Heart left ventricle (tissue), 16 donors: ENCODE data around the gene FOXP1. TPM values are rescaled to one million over a fixed set of nuclear protein-coding genes. Genes with fewer than 3 reads are reported as not detected.

Experiments used
- ATAC-seq, 4 donors: fragments of 200-7000 bp; cut with Tn5 transposase; one replicate each; pipeline ENCODE4 v1.9.1; 2020 to 2022; ENCODE audit warnings: moderate library complexity in 4 of 4, mild to moderate bottlenecking in 3 of 4, moderate number of reproducible peaks in 1 of 4
- DNase-seq, 5 donors: peaks; one replicate each; pipeline ENCODE4 v3.0.0-alpha.2; 2020
- H3K27ac ChIP-seq, 12 donors: fragments of 200-600 bp; sonication (generic) in 4 of 12; one replicate each; pipeline versions ENCODE4 v1.5.0 to v1.8.0; 2016 to 2022; ENCODE audit warnings: mild to moderate bottlenecking in 2 of 12
- H3K27me3 ChIP-seq, 9 donors: fragments of 200-600 bp; sonication (generic) in 2 of 9; one replicate each; pipeline versions ENCODE4 v1.5.1 to v1.8.0; 2016 to 2022; ENCODE audit warnings: mild to moderate bottlenecking in 3 of 9
- H3K36me3 ChIP-seq, 9 donors: fragments of 200-600 bp; sonication (generic) in 2 of 9; one replicate each; pipeline versions ENCODE4 v1.5.0 to v1.8.0; 2018 to 2022; ENCODE audit warnings: mild to moderate bottlenecking in 2 of 9
- H3K4me1 ChIP-seq, 12 donors: fragments of 200-600 bp; sonication (generic) in 4 of 12; one replicate each; pipeline versions ENCODE4 v1.5.0 to v1.8.0; 2016 to 2022; ENCODE audit warnings: mild to moderate bottlenecking in 3 of 12
- H3K4me3 ChIP-seq, 12 donors: fragments of 200-600 bp; sonication (generic) in 4 of 12; one replicate each; pipeline versions ENCODE4 v1.5.0 to v1.8.0; 2017 to 2022; ENCODE audit warnings: mild to moderate bottlenecking in 9 of 12, moderate library complexity in 4 of 12
- H3K9me3 ChIP-seq, 12 donors: fragments of 200-600 bp; sonication (generic) in 4 of 12; one replicate each; pipeline versions ENCODE4 v1.5.0 to v1.8.0; 2016 to 2022; ENCODE audit warnings: mild to moderate bottlenecking in 1 of 12
- POLR2A ChIP-seq, 2 donors: fragments of 450-650 bp; IDR thresholded peaks; one replicate each; pipeline ENCODE4 v1.6.1; 2017; ENCODE audit warnings: antibody characterized with exemption in 2 of 2, mild to moderate bottlenecking in 2 of 2, moderate library complexity in 2 of 2
- WGBS, 4 donors: extraction: QIAGEN DNeasy Blood & Tissue Kit in 2 of 4; methylation state at CpG; one replicate each; pipeline versions ENCODE4 v1.1.5 to v1.1.7; 2013 to 2018; 5-methylcytosine and 5-hydroxymethylcytosine counted together
- intact Hi-C, 10 donors: fragments of 100-400 bp; cut with DNase I; formaldehyde crosslinking; loops; one replicate each; pipeline versions ENCODE4 v1.11.1 to v1.14.2; 2022
- polyA plus RNA-seq, 2 donors: library from polyadenylated mRNA; stranded (reverse); fragments of 200-250 nt; gene quantifications; one replicate each; pipeline ENCODE4 v1.2.3, GENCODE V29; 2013
- total RNA-seq, 9 donors: library from RNA; depleted of rRNA in 2 of 9; stranded (reverse); fragments of >200 nt in 2 of 9; fragmentation: NEBNext Ultra II Directional in 3 of 9; extraction: Animal tissue kit (Norgen Biotek cat#: 25700) in 3 of 9; gene quantifications; one replicate each; pipeline versions ENCODE4 v1.1.0 to v1.2.4, GENCODE V29; 2016 to 2023
- TF ChIP-seq, protein P1 (sequence below), 12 donors: fragments of 200-600 bp; sonication (generic) in 4 of 12; IDR thresholded peaks; one replicate each; pipeline versions ENCODE4 v1.5.0 to v1.8.0; 2018 to 2022; ENCODE audit warnings: antibody characterized with exemption in 12 of 12, mild to moderate bottlenecking in 5 of 12
- donor health status: ischemic (EF 13 %, LVEDD 7.1; RV severe dilation, severe dysfunction).
- donor health status: healthy with polysubstance abuse.
- donor health status: DM: no; HTN: yes; CAD: no.
- donor health status: DM: no; HTN: no; CAD: no.
- donor health status: ischemic (EF 25% LVEDD 6.9; RV normal size, moderate dysfunction).
- donor health status: ischemic (EF 25% LVEDD 5.7; RV mildly dilated, moderate dysfunction).
- donor health status: healthy.
- donor health status: DM: yes; HTN: yes; CAD: no.
- donor health status: ischemic (EF 35%, LVEDD 5.7; RV mildly dilated, moderate dysfunction).
- donor health status: nonischemic (EF 11% LVEDD 7.7; RV severe dilation, severe dysfunction).
- donor health status: DM: yes; HTN: yes; CAD: no.
- donor health status: PGD.
- donor health status: ischemic (EF 29% LVEDD 5.4; RV normal size, mild dysfunction).
- donor health status: nonischemic (EF 23%, LVEDD 6.1; RV moderate dilation, normal function).

Gene FOXP1
- total and polyA plus RNA-seq, 11 donors, result 14.9 to 67.8 (median 41.1) TPM

DNA sequence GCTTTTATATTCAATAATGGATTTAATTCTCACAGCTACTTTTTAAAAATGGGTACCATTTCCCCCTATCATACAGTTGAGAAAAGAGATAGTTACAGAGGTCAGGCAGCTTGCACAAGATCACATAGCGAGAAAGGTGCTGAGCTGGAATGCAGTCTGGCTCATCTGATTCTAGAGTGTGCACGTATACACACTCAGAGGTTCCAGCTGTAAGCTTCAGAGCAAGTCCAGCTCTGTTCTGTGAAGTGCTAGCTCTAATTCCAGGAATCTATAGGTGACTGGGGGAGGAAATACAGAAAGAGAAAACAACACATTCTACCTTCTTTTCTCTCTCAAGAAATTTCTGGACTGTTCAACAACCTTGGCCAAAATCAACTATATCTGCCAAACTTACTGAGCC is 318.7 kb downstream of the FOXP1 start:
- Histone ChIP-seq H3K4me3 (no peak overlapping the region), H3K27ac (no peak overlapping the region), H3K27me3 (no peaks in the 10 kb centered on the region), H3K36me3 (no peaks in the 10 kb centered on the region), H3K4me1 (peaks cover 0 to 9% (median 0%) of the 10 kb centered on the region in 12 donors), H3K9me3 (no peaks in the 10 kb centered on the region)
- intact Hi-C loops, result no loop called here
- DNase-seq (no peak), ATAC-seq (peak in 1 of 4 donors; percentile 35)
- TF ChIP-seq POLR2A (IDR thresholded peaks at IDR 0.05), result no peak
- TF ChIP-seq, protein P1, sequence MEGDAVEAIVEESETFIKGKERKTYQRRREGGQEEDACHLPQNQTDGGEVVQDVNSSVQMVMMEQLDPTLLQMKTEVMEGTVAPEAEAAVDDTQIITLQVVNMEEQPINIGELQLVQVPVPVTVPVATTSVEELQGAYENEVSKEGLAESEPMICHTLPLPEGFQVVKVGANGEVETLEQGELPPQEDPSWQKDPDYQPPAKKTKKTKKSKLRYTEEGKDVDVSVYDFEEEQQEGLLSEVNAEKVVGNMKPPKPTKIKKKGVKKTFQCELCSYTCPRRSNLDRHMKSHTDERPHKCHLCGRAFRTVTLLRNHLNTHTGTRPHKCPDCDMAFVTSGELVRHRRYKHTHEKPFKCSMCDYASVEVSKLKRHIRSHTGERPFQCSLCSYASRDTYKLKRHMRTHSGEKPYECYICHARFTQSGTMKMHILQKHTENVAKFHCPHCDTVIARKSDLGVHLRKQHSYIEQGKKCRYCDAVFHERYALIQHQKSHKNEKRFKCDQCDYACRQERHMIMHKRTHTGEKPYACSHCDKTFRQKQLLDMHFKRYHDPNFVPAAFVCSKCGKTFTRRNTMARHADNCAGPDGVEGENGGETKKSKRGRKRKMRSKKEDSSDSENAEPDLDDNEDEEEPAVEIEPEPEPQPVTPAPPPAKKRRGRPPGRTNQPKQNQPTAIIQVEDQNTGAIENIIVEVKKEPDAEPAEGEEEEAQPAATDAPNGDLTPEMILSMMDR (IDR thresholded peaks at IDR 0.05), result no peak
- 79 to 86% (median 83%) methylated on average over 2 of the region's 2 CpGs for WGBS, 4 donors

DNA sequence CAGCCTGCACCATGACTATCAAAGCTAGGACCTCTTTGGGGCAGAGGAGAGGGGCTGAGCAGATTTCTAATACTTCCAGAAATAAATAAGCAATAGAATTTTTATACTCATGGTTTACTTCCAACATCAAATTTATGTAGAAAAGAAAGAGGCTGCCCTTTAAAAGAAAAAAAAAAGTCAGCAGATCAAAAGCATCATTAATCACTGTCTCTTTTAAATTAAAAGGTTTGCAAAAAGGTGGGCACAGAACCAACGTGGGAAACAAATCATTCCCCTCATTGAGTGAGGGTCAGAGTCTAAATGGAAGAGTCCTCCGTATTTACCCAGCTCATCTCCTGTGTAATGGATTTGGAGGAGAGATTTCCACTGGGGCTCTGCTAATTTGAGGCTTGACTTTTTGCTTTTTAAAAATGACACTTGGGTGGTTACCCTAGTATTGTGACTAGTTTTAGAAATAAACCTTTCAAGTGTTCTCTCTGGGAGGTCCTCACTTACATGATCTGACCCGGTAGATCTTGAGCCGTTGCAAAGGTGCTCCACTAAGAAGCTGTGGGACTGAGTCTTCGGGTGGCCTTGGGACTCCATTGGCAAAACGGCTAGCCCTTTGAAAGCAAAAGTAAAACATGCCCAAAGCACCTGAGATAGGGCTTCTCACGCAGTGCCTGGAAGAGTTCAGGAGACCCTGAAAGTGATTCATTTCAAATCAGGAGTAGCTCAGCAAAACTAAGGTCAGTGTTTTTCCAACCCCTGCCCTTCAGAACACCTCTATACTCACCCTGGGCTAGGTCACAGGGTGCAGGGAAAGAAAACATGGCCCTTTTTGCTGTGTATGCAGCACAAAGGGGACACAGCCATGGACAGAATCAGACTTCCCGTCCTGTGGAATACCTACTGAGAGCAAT is 320.9 kb downstream of the FOXP1 start:
- Histone ChIP-seq H3K4me3 (no peak overlapping the region), H3K4me1 (peaks cover 0 to 15% (median 0%) of the 10 kb centered on the region in 12 donors), H3K27me3 (no peaks in the 10 kb centered on the region), H3K9me3 (no peaks in the 10 kb centered on the region), H3K36me3 (no peaks in the 10 kb centered on the region), H3K27ac (no peak overlapping the region)
- intact Hi-C loops, result no loop called here
- ATAC-seq, result peak in 1 of 4 donors; percentile 32
- WGBS, 4 donors, result 76 to 84% (median 82%) methylated on average over 8 of the region's 8 CpGs
- no peak for DNase-seq
- no peak for TF ChIP-seq POLR2A (IDR thresholded peaks at IDR 0.05)
- TF ChIP-seq, protein P1 (IDR thresholded peaks at IDR 0.05), result no peak

DNA sequence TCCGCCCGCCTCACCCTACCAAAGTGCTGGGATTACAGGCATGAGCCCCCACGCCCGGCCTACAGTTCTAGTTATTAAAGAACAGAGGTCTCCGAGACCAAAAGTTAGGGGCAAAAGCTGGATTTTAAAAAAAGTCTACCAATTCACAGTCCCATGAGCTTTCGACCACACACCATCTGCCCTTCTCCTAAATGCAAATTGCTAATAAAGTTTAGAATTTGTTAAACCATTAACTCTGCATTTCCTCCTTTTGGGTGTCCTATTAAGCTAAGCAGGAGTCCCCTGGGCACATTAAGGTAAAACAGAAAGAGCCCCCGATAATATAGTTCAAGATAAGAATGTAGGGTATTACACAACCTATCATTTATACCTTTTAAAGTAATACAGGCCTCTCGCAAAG is 322.7 kb downstream of the FOXP1 start:
- Histone ChIP-seq H3K4me3 (no peak overlapping the region), H3K36me3 (no peaks in the 10 kb centered on the region), H3K27me3 (no peaks in the 10 kb centered on the region), H3K27ac (no peak overlapping the region), H3K9me3 (no peaks in the 10 kb centered on the region), H3K4me1 (peaks cover 0 to 15% (median 0%) of the 10 kb centered on the region in 12 donors)
- ATAC-seq, result no peak
- no peak for DNase-seq
- 91 to 97% (median 96%) methylated on average over 8 of the region's 8 CpGs for WGBS, 4 donors
- intact Hi-C loops, result no loop called here
- no peak for TF ChIP-seq POLR2A (IDR thresholded peaks at IDR 0.05)
- TF ChIP-seq, protein P1 (IDR thresholded peaks at IDR 0.05), result no peak

DNA sequence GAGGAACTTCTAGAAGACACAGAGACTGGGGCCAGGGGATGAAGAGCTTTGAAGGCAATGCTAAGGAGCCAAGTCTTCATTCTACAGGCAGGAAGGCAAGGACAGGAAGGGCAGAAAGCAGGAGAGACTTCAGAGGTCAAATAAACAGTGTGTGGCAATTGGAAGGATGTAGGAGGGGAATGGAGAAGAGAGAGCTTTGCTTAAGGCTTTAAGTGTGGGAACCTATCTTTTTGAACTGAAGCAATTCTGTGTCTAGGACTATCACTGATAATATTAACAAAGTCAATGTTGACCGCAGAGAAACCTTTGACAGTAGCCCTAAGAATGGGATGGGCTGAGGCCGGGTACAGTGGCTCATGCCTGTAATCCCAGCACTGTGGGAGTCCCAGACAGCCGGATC is 325.0 kb downstream of the FOXP1 start:
- Histone ChIP-seq H3K36me3 (no peaks in the 10 kb centered on the region), H3K4me1 (peaks cover 0 to 23% (median 5%) of the 10 kb centered on the region in 12 donors), H3K4me3 (no peak overlapping the region), H3K27ac (no peak overlapping the region), H3K9me3 (no peaks in the 10 kb centered on the region), H3K27me3 (no peaks in the 10 kb centered on the region)
- intact Hi-C loops, result no loop called here
- WGBS, 4 donors, result 86 to 93% (median 92%) methylated on average over 3 of the region's 3 CpGs
- peak in 1 of 4 donors; percentile 11 for ATAC-seq
- TF ChIP-seq, protein P1 (IDR thresholded peaks at IDR 0.05), result no peak
- no peak for TF ChIP-seq POLR2A (IDR thresholded peaks at IDR 0.05)
- no peak for DNase-seq
